Measurements from ENCODE around the gene SLC28A1.

GRCh38 chr15:84926491-84927230, 42.2 kb downstream of the SLC28A1 start:
- no peak for TF ChIP-seq CTCF (IDR thresholded peaks at IDR 0.05)
- no peak for TF ChIP-seq POLR2A (IDR thresholded peaks at IDR 0.05)
- no peak for TF ChIP-seq EP300 (IDR thresholded peaks at IDR 0.05)

Data from ovary (tissue), 3 donors.